ENCODE data around the gene MUSK.

- TF ChIP-seq FOXM1 (IDR thresholded peaks at IDR 0.05; ENCODE audit: borderline replicate concordance) (no peak), BHLHE40 (IDR thresholded peaks at IDR 0.05; ENCODE audit: borderline replicate concordance) (no peak), ELF4 (IDR thresholded peaks at IDR 0.05) (no peak), CTBP1 (IDR thresholded peaks at IDR 0.05; ENCODE audit: borderline replicate concordance) (no peak), SP1 (IDR thresholded peaks at IDR 0.05) (no peak), FOXA1 (IDR thresholded peaks at IDR 0.05) (no peak), NFRKB (IDR thresholded peaks at IDR 0.05) (no peak), SUZ12 (IDR thresholded peaks at IDR 0.05) (no peak), LEF1 (IDR thresholded peaks at IDR 0.05; ENCODE audit: borderline replicate concordance) (no peak), ZNF384 (IDR thresholded peaks at IDR 0.05) (no peak), HDGF (IDR thresholded peaks at IDR 0.05; ENCODE audit: borderline replicate concordance) (no peak), L3MBTL2 (conservative IDR thresholded peaks at IDR 0.05) (no peak)
Observed at GRCh38 chr9:110641293-110641692, 27.3 kb upstream of the MUSK start.

Measured in HEK293T (cell line).